Neural cell (in vitro differentiated cells): Measurements from ENCODE around the gene HCFC1. TPM values are rescaled to one million over a fixed set of nuclear protein-coding genes. Genes with fewer than 3 reads are reported as not detected.

ENCODE experiments used
- H2AFZ ChIP-seq: fragments of 200-600, 300-800 bp; sonication (generic), shearing (Covaris generic); 2 replicates; pipeline ENCODE4 v1.6.0; 2014; ENCODE audit warnings: low read depth, mild to moderate bottlenecking, antibody characterized with exemption, low read length, moderate library complexity
- H3F3A ChIP-seq: fragments of 200-600 bp; shearing (Covaris generic); 2 replicates; pipeline ENCODE4 v1.6.1; 2016; ENCODE audit warnings: mild to moderate bottlenecking, moderate library complexity, mixed read lengths, antibody characterized with exemption, low read length; ENCODE audit not compliant: insufficient read depth, poor library complexity, severe bottlenecking
- H3K27ac ChIP-seq: fragments of 200-600, 300-800 bp; sonication (generic), shearing (Covaris generic); 2 replicates; pipeline ENCODE4 v1.5.1; 2014; ENCODE audit warnings: mild to moderate bottlenecking, low read length, moderate library complexity
- H3K27me3 ChIP-seq: fragments of 300-800, 200-600 bp; sonication (generic), shearing (Covaris generic); 2 replicates; pipeline ENCODE4 v1.6.0; 2014; ENCODE audit warnings: mild to moderate bottlenecking, low read depth, low read length, moderate library complexity; ENCODE audit not compliant: insufficient read depth
- H3K36me3 ChIP-seq: fragments of 300-800, 200-600 bp; sonication (generic), shearing (Covaris generic); 2 replicates; pipeline ENCODE4 v1.5.1; 2014; ENCODE audit warnings: mild to moderate bottlenecking, antibody characterized with exemption, low read length, moderate library complexity; ENCODE audit not compliant: insufficient read depth
- H3K4me2 ChIP-seq: fragments of 300-800, 200-600 bp; sonication (generic), shearing (Covaris generic); 2 replicates; pipeline ENCODE4 v1.6.0; 2014; ENCODE audit warnings: mild to moderate bottlenecking, low read length
- H3K4me3 ChIP-seq: fragments of 300-800, 200-600 bp; sonication (generic), shearing (Covaris generic); 2 replicates; pipeline ENCODE4 v1.5.1; 2014; ENCODE audit warnings: mild to moderate bottlenecking, low read length, moderate library complexity
- H3K79me2 ChIP-seq: fragments of 200-600 bp; shearing (Covaris generic); replicated peaks from 2 replicates; pipeline ENCODE4 v1.6.0; 2014; ENCODE audit warnings: mild to moderate bottlenecking, low read length, moderate library complexity; ENCODE audit not compliant: insufficient read depth
- H3K9ac ChIP-seq: fragments of 300-800, 200-600 bp; sonication (generic), shearing (Covaris generic); 2 replicates; pipeline ENCODE4 v1.6.1; 2016; ENCODE audit warnings: mild to moderate bottlenecking, low read length, mixed read lengths
- H3K9me2 ChIP-seq: fragments of 200-600 bp; shearing (Covaris generic); 2 replicates; pipeline ENCODE4 v1.6.1; 2016; ENCODE audit warnings: mild to moderate bottlenecking, low read length, mixed read lengths; ENCODE audit not compliant: insufficient read depth
- H3K9me3 ChIP-seq: fragments of 200-600, 300-800 bp; sonication (generic), shearing (Covaris generic); 2 replicates; pipeline ENCODE4 v1.6.1; 2016; ENCODE audit warnings: mild to moderate bottlenecking, mixed run types, low read length, moderate library complexity, mixed read lengths
- H4K20me1 ChIP-seq: fragments of 200-600 bp; shearing (Covaris generic); 2 replicates; pipeline ENCODE4 v1.6.1; 2016; ENCODE audit warnings: mild to moderate bottlenecking, mixed run types; ENCODE audit not compliant: insufficient read depth
- EP300 ChIP-seq: fragments of 450-650 bp; conservative IDR thresholded peaks from 2 replicates; pipeline ENCODE4 v1.6.1; 2014; ENCODE audit warnings: antibody characterized with exemption, mild to moderate bottlenecking, moderate library complexity; ENCODE audit not compliant: poor library complexity, severe bottlenecking
- EZH2 ChIP-seq: fragments of 200-600, 300-800 bp; shearing (Covaris generic), sonication (generic); IDR thresholded peaks from 2 replicates; pipeline ENCODE4 v1.6.1; 2014; ENCODE audit warnings: antibody characterized with exemption, low read length, borderline replicate concordance, mild to moderate bottlenecking; ENCODE audit not compliant: insufficient read depth, poor library complexity, severe bottlenecking
- MXI1 ChIP-seq: fragments of 450-650 bp; conservative IDR thresholded peaks from 2 replicates; pipeline ENCODE4 v1.6.1; 2014; ENCODE audit warnings: antibody characterized with exemption, mild to moderate bottlenecking; ENCODE audit not compliant: poor library complexity, severe bottlenecking
- POLR2AphosphoS5 ChIP-seq: IDR thresholded peaks from 2 replicates; pipeline ENCODE4 v1.6.1; 2012
- RAD21 ChIP-seq: fragments of 450-650 bp; conservative IDR thresholded peaks from 2 replicates; pipeline ENCODE4 v1.6.1; 2014; ENCODE audit warnings: antibody characterized with exemption, mild to moderate bottlenecking, moderate library complexity
- SMC3 ChIP-seq: fragments of 450-650 bp; conservative IDR thresholded peaks from 2 replicates; pipeline ENCODE4 v1.6.1; 2014; ENCODE audit warnings: antibody characterized with exemption, mild to moderate bottlenecking, moderate library complexity; ENCODE audit not compliant: poor library complexity
- TAF1 ChIP-seq: IDR thresholded peaks from 2 replicates; pipeline ENCODE4 v1.6.1; 2012; ENCODE audit warnings: low read depth
- polyA plus RNA-seq: library from polyadenylated mRNA; depleted of rRNA; stranded (reverse); fragments of >200 nt; gene quantifications from 2 replicates; pipeline ENCODE4 v1.2.3, GENCODE V29; 2014
- TF ChIP-seq, protein P1 (sequence below): IDR thresholded peaks from 2 replicates; pipeline ENCODE4 v1.6.1; 2012; ENCODE audit warnings: borderline replicate concordance
- TF ChIP-seq, protein P2 (sequence below): fragments of 450-650 bp; IDR thresholded peaks from 2 replicates; pipeline ENCODE4 v1.5.1; 2014; ENCODE audit warnings: antibody characterized with exemption, mild to moderate bottlenecking, moderate library complexity; ENCODE audit not compliant: poor library complexity, severe bottlenecking

Gene HCFC1
- polyA plus RNA-seq, 1 donor from 2014 or later: 7.3 TPM

DNA sequence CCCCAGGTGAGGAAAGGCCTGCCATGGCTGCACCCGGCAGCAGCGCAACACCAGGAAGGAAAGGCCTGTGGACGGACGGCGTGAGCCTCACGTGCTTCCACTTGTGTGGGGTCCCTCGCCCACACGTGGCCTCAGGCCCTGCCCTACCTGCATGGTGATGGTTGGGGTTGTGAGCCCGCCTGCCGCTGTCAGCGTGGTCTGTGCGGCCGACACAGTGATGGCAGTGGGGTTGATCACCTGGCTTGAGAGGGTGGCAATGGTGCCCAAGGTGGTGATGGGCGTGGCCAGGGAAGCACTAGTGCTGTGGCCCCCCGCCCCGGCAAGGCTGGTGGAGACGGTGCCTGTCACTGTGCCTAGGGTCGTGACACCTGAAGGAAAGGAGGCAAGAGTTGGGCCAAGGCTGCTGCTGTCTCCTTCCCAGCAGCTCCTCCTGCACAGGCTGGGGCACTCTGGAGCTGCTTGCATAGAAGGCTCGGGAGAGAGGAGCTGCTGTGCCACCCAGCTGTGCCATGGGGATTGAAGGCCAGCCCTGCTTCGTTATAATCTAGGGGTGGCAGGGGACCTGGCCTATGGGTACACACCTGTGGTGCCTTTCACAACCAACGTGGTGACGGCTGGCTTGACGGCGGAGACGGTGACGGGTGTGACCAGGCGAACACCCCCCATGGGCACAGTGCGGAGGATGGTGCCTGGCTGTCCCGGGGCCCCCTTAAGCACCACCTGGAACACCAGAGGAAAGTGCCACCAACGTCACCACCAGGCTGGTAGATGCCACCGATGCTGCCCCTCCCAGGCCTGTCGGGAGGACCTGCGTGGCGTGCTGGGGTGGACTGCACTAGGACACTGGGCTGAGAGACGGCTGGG is 15.3 kb downstream of the HCFC1 start:
- no peak overlapping the region for H3K4me3 ChIP-seq
- H3K9ac ChIP-seq: no peak overlapping the region
- H3K79me2 ChIP-seq: no peaks in the 10 kb centered on the region
- no peaks in the 10 kb centered on the region for H3K9me3 ChIP-seq
- H3K9me2 ChIP-seq: no peaks in the 10 kb centered on the region
- H3F3A ChIP-seq: no peaks in the 10 kb centered on the region
- H3K36me3 ChIP-seq: no peaks in the 10 kb centered on the region
- H3K27ac ChIP-seq: no peak overlapping the region
- no peaks in the 10 kb centered on the region for H3K27me3 ChIP-seq
- peak; percentile 20 for TF ChIP-seq POLR2AphosphoS5
- TF ChIP-seq MXI1: no peak
- no peaks in the 10 kb centered on the region for H4K20me1 ChIP-seq
- no peak overlapping the region for H3K4me2 ChIP-seq
- no peak overlapping the region for H2AFZ ChIP-seq

DNA sequence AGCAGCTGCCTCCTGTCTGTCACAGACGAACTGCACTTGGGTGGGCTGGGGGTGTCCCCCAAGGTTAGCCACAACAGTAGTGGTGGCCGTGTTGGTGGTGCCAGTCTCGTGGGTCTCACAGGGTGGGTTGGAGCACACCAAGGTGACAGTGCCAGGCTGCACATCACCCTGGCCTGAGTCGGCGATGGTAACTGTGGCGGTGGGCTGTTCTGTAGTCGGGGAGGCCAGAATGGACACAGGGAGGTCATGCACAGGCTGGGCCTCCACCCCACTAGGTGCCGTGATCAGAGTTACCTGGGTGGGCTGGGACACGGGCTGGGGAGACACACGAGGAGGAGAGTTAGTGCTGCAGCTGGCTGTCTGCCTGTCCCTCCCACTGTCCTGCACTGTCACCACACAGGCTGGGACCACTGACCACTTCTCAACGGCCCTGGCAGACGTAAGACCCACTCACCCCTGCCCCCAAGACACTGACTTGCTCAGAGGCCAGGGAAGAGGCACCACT is 16.3 kb downstream of the HCFC1 start:
- no peaks in the 10 kb centered on the region for H3K9me2 ChIP-seq
- H3K27me3 ChIP-seq: no peaks in the 10 kb centered on the region
- no peaks in the 10 kb centered on the region for H3K79me2 ChIP-seq
- H4K20me1 ChIP-seq: no peaks in the 10 kb centered on the region
- no peak overlapping the region for H3K27ac ChIP-seq
- no peak overlapping the region for H3K9ac ChIP-seq
- no peak for TF ChIP-seq SMC3
- TF ChIP-seq POLR2AphosphoS5: no peak
- no peak for TF ChIP-seq EZH2
- no peak for TF ChIP-seq TAF1
- TF ChIP-seq MXI1: no peak
- TF ChIP-seq EP300: no peak
- TF ChIP-seq, protein P1, sequence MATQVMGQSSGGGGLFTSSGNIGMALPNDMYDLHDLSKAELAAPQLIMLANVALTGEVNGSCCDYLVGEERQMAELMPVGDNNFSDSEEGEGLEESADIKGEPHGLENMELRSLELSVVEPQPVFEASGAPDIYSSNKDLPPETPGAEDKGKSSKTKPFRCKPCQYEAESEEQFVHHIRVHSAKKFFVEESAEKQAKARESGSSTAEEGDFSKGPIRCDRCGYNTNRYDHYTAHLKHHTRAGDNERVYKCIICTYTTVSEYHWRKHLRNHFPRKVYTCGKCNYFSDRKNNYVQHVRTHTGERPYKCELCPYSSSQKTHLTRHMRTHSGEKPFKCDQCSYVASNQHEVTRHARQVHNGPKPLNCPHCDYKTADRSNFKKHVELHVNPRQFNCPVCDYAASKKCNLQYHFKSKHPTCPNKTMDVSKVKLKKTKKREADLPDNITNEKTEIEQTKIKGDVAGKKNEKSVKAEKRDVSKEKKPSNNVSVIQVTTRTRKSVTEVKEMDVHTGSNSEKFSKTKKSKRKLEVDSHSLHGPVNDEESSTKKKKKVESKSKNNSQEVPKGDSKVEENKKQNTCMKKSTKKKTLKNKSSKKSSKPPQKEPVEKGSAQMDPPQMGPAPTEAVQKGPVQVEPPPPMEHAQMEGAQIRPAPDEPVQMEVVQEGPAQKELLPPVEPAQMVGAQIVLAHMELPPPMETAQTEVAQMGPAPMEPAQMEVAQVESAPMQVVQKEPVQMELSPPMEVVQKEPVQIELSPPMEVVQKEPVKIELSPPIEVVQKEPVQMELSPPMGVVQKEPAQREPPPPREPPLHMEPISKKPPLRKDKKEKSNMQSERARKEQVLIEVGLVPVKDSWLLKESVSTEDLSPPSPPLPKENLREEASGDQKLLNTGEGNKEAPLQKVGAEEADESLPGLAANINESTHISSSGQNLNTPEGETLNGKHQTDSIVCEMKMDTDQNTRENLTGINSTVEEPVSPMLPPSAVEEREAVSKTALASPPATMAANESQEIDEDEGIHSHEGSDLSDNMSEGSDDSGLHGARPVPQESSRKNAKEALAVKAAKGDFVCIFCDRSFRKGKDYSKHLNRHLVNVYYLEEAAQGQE: no peak
- TF ChIP-seq, protein P2, sequence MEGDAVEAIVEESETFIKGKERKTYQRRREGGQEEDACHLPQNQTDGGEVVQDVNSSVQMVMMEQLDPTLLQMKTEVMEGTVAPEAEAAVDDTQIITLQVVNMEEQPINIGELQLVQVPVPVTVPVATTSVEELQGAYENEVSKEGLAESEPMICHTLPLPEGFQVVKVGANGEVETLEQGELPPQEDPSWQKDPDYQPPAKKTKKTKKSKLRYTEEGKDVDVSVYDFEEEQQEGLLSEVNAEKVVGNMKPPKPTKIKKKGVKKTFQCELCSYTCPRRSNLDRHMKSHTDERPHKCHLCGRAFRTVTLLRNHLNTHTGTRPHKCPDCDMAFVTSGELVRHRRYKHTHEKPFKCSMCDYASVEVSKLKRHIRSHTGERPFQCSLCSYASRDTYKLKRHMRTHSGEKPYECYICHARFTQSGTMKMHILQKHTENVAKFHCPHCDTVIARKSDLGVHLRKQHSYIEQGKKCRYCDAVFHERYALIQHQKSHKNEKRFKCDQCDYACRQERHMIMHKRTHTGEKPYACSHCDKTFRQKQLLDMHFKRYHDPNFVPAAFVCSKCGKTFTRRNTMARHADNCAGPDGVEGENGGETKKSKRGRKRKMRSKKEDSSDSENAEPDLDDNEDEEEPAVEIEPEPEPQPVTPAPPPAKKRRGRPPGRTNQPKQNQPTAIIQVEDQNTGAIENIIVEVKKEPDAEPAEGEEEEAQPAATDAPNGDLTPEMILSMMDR: no peak
- no peak for TF ChIP-seq RAD21
- H3F3A ChIP-seq: no peaks in the 10 kb centered on the region
- H3K36me3 ChIP-seq: no peaks in the 10 kb centered on the region
- H2AFZ ChIP-seq: no peak overlapping the region
- H3K4me2 ChIP-seq: no peak overlapping the region
- H3K9me3 ChIP-seq: no peaks in the 10 kb centered on the region
- no peak overlapping the region for H3K4me3 ChIP-seq
